ENCODE measurements around the gene FKBP15. TPM values are rescaled to one million over a fixed set of nuclear protein-coding genes. Genes with fewer than 3 reads are reported as not detected.
A peak's percentile ranks its signal among the peaks of the same experiment; 100 is the strongest.
"Not testable (repeated sequence)": the region's sequence is repeated elsewhere in the genome, so short reads cannot be mapped to it uniquely, and the experiment has no call there.

Gene FKBP15
- total RNA-seq, 1 donor from 2014 or later = 84.6 TPM

GRCh38 chr9:113244556-113244955, 23.5 kb upstream of the FKBP15 start:
- no peak for DNase-seq
- Histone ChIP-seq H3K36me3 (no peaks in the 10 kb centered on the region), H3K27me3 (ENCODE audit: low read depth) (no peaks in the 10 kb centered on the region), H3K27ac (no peak overlapping the region), H3K9me3 (no peaks in the 10 kb centered on the region), H3K4me3 (no peak overlapping the region), H3K4me1 (peaks cover 9% of the 10 kb centered on the region)
- intact Hi-C loops (cut with DNase I) = no loop called here
- ATAC-seq = no peak
- TF ChIP-seq, protein P1, sequence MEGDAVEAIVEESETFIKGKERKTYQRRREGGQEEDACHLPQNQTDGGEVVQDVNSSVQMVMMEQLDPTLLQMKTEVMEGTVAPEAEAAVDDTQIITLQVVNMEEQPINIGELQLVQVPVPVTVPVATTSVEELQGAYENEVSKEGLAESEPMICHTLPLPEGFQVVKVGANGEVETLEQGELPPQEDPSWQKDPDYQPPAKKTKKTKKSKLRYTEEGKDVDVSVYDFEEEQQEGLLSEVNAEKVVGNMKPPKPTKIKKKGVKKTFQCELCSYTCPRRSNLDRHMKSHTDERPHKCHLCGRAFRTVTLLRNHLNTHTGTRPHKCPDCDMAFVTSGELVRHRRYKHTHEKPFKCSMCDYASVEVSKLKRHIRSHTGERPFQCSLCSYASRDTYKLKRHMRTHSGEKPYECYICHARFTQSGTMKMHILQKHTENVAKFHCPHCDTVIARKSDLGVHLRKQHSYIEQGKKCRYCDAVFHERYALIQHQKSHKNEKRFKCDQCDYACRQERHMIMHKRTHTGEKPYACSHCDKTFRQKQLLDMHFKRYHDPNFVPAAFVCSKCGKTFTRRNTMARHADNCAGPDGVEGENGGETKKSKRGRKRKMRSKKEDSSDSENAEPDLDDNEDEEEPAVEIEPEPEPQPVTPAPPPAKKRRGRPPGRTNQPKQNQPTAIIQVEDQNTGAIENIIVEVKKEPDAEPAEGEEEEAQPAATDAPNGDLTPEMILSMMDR (IDR thresholded peaks at IDR 0.05) = no peak

DNA sequence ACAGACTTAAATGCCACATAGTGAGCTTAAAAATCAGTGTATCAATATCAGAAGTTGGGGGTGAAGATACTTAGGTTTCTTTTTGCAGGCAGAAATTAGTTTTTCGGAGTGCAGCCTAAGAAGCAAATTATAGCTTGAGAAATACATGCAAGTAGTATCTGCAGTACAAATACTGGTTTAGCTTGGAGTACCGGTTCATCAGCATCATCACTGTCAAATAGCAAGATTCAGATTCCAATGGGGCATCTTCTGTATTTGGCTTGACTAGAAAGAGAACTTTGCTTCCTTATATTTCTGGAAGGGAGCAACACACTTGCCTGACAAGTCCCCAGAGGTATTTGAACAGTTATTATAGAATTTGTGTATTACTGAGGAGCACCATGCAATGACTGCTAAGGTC, 20.1 kb upstream of the FKBP15 start:
- no peak for ATAC-seq
- intact Hi-C loops (cut with DNase I) = no loop called here
- Histone ChIP-seq H3K4me1 (peaks cover 13% of the 10 kb centered on the region), H3K27ac (no peak overlapping the region), H3K27me3 (ENCODE audit: low read depth) (no peaks in the 10 kb centered on the region), H3K36me3 (no peaks in the 10 kb centered on the region), H3K9me3 (no peaks in the 10 kb centered on the region), H3K4me3 (no peak overlapping the region)
- no peak for DNase-seq
- TF ChIP-seq, protein P1 (IDR thresholded peaks at IDR 0.05) = no peak

DNA sequence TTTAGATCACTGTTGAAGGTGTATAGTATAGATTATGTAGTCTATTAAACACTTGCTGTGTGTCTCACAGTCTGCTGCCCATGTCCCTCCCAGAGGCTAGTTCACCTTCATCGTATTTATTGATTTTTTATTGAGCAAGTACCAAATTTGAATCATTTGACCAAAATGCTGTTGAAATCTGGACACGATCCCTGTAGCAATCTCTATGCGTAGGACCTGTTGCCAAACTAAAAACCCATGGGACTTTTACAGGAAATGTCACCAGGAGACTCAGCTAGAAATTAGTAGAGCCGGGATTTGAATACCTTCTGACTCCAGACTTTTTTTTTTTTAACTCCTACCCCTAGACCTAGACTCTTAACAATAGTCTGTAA, 17.8 kb upstream of the FKBP15 start:
- Histone ChIP-seq H3K36me3 (no peaks in the 10 kb centered on the region), H3K27ac (no peak overlapping the region), H3K4me1 (peaks cover 14% of the 10 kb centered on the region), H3K4me3 (no peak overlapping the region), H3K9me3 (no peaks in the 10 kb centered on the region), H3K27me3 (ENCODE audit: low read depth) (no peaks in the 10 kb centered on the region)
- DNase-seq (no peak), ATAC-seq (no peak)
- TF ChIP-seq, protein P1 (IDR thresholded peaks at IDR 0.05) = no peak
- intact Hi-C loops (cut with DNase I) = no loop called here

- Histone ChIP-seq H3K4me3 (no peak overlapping the region), H3K27ac (no peak overlapping the region), H3K4me1 (peaks cover 19% of the 10 kb centered on the region), H3K9me3 (no peaks in the 10 kb centered on the region), H3K27me3 (ENCODE audit: low read depth) (no peaks in the 10 kb centered on the region), H3K36me3 (no peaks in the 10 kb centered on the region)
- TF ChIP-seq, protein P1 (IDR thresholded peaks at IDR 0.05) = no peak
- intact Hi-C loops (cut with DNase I) = no loop called here
- ATAC-seq (no peak), DNase-seq (no peak)
Measured at GRCh38 chr9:113238202-113238858, 17.3 kb upstream of the FKBP15 start.

DNA sequence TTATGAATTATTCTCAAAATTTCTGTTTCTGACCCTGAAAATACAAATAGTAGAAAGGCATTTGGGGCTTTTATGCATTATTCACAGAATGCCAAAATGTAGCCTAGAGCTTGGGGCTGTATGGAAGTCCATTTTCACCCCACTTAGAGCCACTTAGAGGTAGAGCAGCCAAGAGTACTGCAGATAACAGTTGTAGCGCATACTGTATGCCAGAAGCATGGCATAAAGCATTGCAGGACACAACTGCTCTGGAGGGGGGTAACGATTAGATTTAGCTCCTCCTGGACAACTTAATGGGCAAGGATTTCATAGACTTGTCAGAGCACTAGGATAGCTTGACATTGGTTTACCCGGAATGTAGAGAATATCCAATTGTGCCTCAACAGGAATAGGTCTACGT, 15.9 kb upstream of the FKBP15 start:
- Histone ChIP-seq H3K4me1 (peaks cover 32% of the 10 kb centered on the region), H3K9me3 (no peaks in the 10 kb centered on the region), H3K27ac (no peak overlapping the region), H3K4me3 (no peak overlapping the region), H3K36me3 (no peaks in the 10 kb centered on the region), H3K27me3 (ENCODE audit: low read depth) (no peaks in the 10 kb centered on the region)
- ATAC-seq (no peak), DNase-seq (no peak)
- TF ChIP-seq, protein P1 (IDR thresholded peaks at IDR 0.05) = no peak
- intact Hi-C loops (cut with DNase I) = no loop called here

DNA sequence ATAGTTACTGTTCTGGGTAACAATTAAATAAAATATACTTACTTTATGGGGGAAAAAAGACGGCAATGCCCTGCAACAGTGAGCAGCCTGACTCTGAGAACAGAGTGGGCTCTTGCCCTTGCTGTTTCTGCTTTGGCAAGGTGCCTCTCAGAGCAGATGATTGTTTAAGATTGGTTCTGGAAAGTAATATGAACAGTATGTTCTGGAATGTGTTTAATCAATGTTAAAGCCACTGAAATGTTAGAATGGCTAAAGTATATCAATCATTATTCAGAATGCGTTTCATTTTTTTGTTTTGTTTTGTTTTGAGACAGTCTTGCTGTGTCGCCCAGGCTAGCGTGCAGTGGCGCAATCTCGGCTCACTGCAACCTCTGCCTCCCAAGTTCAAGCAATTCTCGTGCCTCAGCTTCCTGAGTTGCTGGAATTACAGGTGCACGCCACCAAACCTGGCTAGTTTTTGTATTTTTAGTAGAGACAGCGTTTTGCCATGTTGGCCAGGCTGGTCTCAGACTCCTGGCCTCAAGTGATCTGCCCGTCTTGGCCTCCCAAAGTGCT, 14.7 kb upstream of the FKBP15 start:
- H3K9me3 ChIP-seq; H3K27me3 ChIP-seq (ENCODE audit: low read depth); intact Hi-C loops (cut with DNase I); H3K27ac ChIP-seq; ATAC-seq; H3K4me3 ChIP-seq; H3K36me3 ChIP-seq: not testable (repeated sequence)
- H3K4me1 ChIP-seq = peaks cover 35% of the 10 kb centered on the region
- DNase-seq = peak; percentile 54

All from lower lobe of right lung (tissue), 2 donors.